GM23338 (cell line): ENCODE measurements around the gene FCN2. TPM values are rescaled to one million over a fixed set of nuclear protein-coding genes. Genes with fewer than 3 reads are reported as not detected.

Experiments
- ATAC-seq: fragments of 200-7000 bp; cut with Tn5 transposase; 3 replicates; pipeline ENCODE4 v1.9.1; 2020
- DNase-seq: peaks from one replicate; pipeline ENCODE4 v3.0.0-alpha.2; 2015; ENCODE audit warnings: low spot score
- H2AFZ ChIP-seq: fragments of 200-600 bp; sonication (generic); 2 replicates; pipeline ENCODE4 v1.8.0; 2016; ENCODE audit warnings: antibody characterized with exemption, mild to moderate bottlenecking, moderate library complexity
- H3F3A ChIP-seq: fragments of 200-600 bp; sonication (generic); replicated peaks from 2 replicates; pipeline ENCODE4 v1.8.0; 2017; ENCODE audit warnings: antibody characterized with exemption, mixed run types, low read depth
- H3K27ac ChIP-seq: fragments of 200-600 bp; sonication (generic); 2 replicates; pipeline ENCODE4 v1.6.1; 2016; ENCODE audit warnings: low read depth
- H3K27me3 ChIP-seq: fragments of 200-600 bp; sonication (generic); 2 replicates; pipeline ENCODE4 v1.8.0; 2016; ENCODE audit warnings: mild to moderate bottlenecking, mixed run types, moderate library complexity; ENCODE audit not compliant: insufficient read depth
- H3K36me3 ChIP-seq: fragments of 200-600 bp; sonication (generic); 2 replicates; pipeline ENCODE4 v1.8.0; 2016; ENCODE audit warnings: mild to moderate bottlenecking; ENCODE audit not compliant: insufficient read depth
- H3K4me1 ChIP-seq: fragments of 200-600 bp; sonication (generic); 2 replicates; pipeline ENCODE4 v1.8.0; 2016; ENCODE audit warnings: mild to moderate bottlenecking, moderate library complexity; ENCODE audit not compliant: insufficient read depth
- H3K4me2 ChIP-seq: fragments of 200-600 bp; sonication (generic); 2 replicates; pipeline ENCODE4 v1.7.1; 2017; ENCODE audit warnings: mixed run types
- H3K4me3 ChIP-seq: fragments of 200-600 bp; sonication (generic); 2 replicates; pipeline ENCODE4 v1.6.1; 2016; ENCODE audit warnings: mixed run types
- H3K79me2 ChIP-seq: fragments of 200-600 bp; sonication (generic); replicated peaks from 2 replicates; pipeline ENCODE4 v1.8.0; 2017; ENCODE audit warnings: mild to moderate bottlenecking; ENCODE audit not compliant: insufficient read depth
- H3K9me2 ChIP-seq: fragments of 200-600 bp; sonication (generic); 2 replicates; pipeline ENCODE4 v1.8.0; 2017; ENCODE audit not compliant: insufficient read depth
- H4K20me1 ChIP-seq: fragments of 200-600 bp; sonication (generic); replicated peaks from 2 replicates; pipeline ENCODE4 v1.8.0; 2017; ENCODE audit warnings: mild to moderate bottlenecking; ENCODE audit not compliant: insufficient read depth
- H3K27ac Mint-ChIP-seq: 2 replicates; pipeline ENCODE4 v1.8.0; 2020; ENCODE audit warnings: inconsistent platforms, mild to moderate bottlenecking, moderate library complexity, mixed read lengths
- H3K27me3 Mint-ChIP-seq: 3 replicates; pipeline ENCODE4 v1.8.0; 2022; ENCODE audit warnings: low read depth, mild to moderate bottlenecking, moderate library complexity, mixed read lengths, inconsistent platforms; ENCODE audit not compliant: insufficient read depth, poor library complexity
- H3K36me3 Mint-ChIP-seq: 3 replicates; pipeline ENCODE4 v1.8.0; 2021; ENCODE audit warnings: low read depth, mild to moderate bottlenecking, inconsistent platforms, moderate library complexity, mixed read lengths
- H3K4me1 Mint-ChIP-seq: 3 replicates; pipeline ENCODE4 v1.8.0; 2020; ENCODE audit warnings: mild to moderate bottlenecking, inconsistent platforms, mixed read lengths
- H3K4me3 Mint-ChIP-seq: 3 replicates; pipeline ENCODE4 v1.8.0; 2021; ENCODE audit warnings: moderate library complexity, mild to moderate bottlenecking, inconsistent platforms, mixed read lengths
- H3K9me3 Mint-ChIP-seq: 3 replicates; pipeline ENCODE4 v1.8.0; 2020; ENCODE audit warnings: moderate library complexity, mild to moderate bottlenecking, inconsistent platforms, mixed read lengths
- CREB1 ChIP-seq: fragments of 250-450 bp; sonication (Bioruptor Pico); IDR thresholded peaks from 2 replicates; pipeline ENCODE4 v1.5.0; 2020; ENCODE audit warnings: low read depth, mild to moderate bottlenecking, moderate library complexity
- JUNB ChIP-seq: IDR thresholded peaks from one replicate; pipeline ENCODE4 v1.6.1; 2016; ENCODE audit warnings: antibody characterized with exemption; ENCODE audit not compliant: unreplicated experiment
- NANOG ChIP-seq: IDR thresholded peaks from 2 replicates; pipeline ENCODE4 v1.6.1; 2016; ENCODE audit warnings: antibody characterized with exemption, borderline replicate concordance
- STAT1 ChIP-seq: IDR thresholded peaks from one replicate; pipeline ENCODE4 v1.6.1; 2016; ENCODE audit warnings: antibody characterized with exemption; ENCODE audit not compliant: unreplicated experiment
- ZNF114 ChIP-seq: fragments of 250-450 bp; sonication (Bioruptor Pico); IDR thresholded peaks from 2 replicates; pipeline ENCODE4 v1.5.0; 2020; ENCODE audit warnings: mild to moderate bottlenecking, moderate library complexity
- ZNF331 ChIP-seq: fragments of 250-450 bp; sonication (Bioruptor Pico); IDR thresholded peaks from 2 replicates; pipeline ENCODE4 v1.5.0; 2020; ENCODE audit warnings: low read depth, mild to moderate bottlenecking, moderate library complexity
- ZNF462 ChIP-seq: fragments of 250-450 bp; sonication (Bioruptor Pico); IDR thresholded peaks from 2 replicates; pipeline ENCODE4 v1.5.0; 2020; ENCODE audit warnings: mild to moderate bottlenecking, moderate library complexity
- polyA plus RNA-seq: library from polyadenylated mRNA; unstranded; fragments of >200 nt; fragmentation: Nextera tagmentation; extraction: Ambion mirVana; gene quantifications from 2 replicates; pipeline ENCODE4 v1.2.1, GENCODE V29; 2016
- total RNA-seq: library from RNA; depleted of rRNA; stranded (reverse); fragments of >200 nt; shearing (Covaris generic); gene quantifications from 2 replicates; pipeline ENCODE4 v1.2.3, GENCODE V29; 2014
- TF ChIP-seq, protein P1 (sequence below), 2 experiments: fragments of 200-600 bp in 1 of 2; sonication (generic) in 1 of 2; conservative IDR thresholded peaks; 2 replicates each; pipeline versions ENCODE4 v1.5.1 to v1.6.1; 2016 to 2017; ENCODE audit warnings: antibody characterized with exemption in 2 of 2, low read depth in 2 of 2, mild to moderate bottlenecking in 2 of 2, moderate library complexity in 1 of 2
- TF ChIP-seq, protein P2 (sequence below): IDR thresholded peaks from 2 replicates; pipeline ENCODE4 v1.6.1; 2016; ENCODE audit warnings: antibody characterized with exemption

The FCN2 gene
- total and polyA plus RNA-seq, 2 experiments from 2014 or later, result not detected

- Mint-ChIP-seq H3K4me1 (no peaks in the 10 kb centered on the region), H3K27me3 (peaks cover 4% of the 10 kb centered on the region), H3K4me3 (no peak overlapping the region), H3K9me3 (no peaks in the 10 kb centered on the region; the same call in 2 of the 3 replicates), H3K27ac (no peak overlapping the region), H3K36me3 (no peaks in the 10 kb centered on the region)
- H3K27ac ChIP-seq, result no peak overlapping the region
- H3K4me3 ChIP-seq, result no peak overlapping the region
- ATAC-seq (no peak), DNase-seq (no peak)
- no peaks in the 10 kb centered on the region for H3K79me2 ChIP-seq
- no peaks in the 10 kb centered on the region for H3F3A ChIP-seq
- no peak overlapping the region for H2AFZ ChIP-seq
- no peaks in the 10 kb centered on the region for H3K27me3 ChIP-seq
- H3K4me2 ChIP-seq, result no peak overlapping the region
- TF ChIP-seq CREB1, result no peak
- no peak for TF ChIP-seq STAT1
- no peak for TF ChIP-seq ZNF114
- no peak for TF ChIP-seq ZNF331 (CRISPR knock-in tag)
- TF ChIP-seq, protein P1, sequence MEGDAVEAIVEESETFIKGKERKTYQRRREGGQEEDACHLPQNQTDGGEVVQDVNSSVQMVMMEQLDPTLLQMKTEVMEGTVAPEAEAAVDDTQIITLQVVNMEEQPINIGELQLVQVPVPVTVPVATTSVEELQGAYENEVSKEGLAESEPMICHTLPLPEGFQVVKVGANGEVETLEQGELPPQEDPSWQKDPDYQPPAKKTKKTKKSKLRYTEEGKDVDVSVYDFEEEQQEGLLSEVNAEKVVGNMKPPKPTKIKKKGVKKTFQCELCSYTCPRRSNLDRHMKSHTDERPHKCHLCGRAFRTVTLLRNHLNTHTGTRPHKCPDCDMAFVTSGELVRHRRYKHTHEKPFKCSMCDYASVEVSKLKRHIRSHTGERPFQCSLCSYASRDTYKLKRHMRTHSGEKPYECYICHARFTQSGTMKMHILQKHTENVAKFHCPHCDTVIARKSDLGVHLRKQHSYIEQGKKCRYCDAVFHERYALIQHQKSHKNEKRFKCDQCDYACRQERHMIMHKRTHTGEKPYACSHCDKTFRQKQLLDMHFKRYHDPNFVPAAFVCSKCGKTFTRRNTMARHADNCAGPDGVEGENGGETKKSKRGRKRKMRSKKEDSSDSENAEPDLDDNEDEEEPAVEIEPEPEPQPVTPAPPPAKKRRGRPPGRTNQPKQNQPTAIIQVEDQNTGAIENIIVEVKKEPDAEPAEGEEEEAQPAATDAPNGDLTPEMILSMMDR (conservative IDR thresholded peaks at IDR 0.05; ENCODE audit: low read depth in 2 of 2), result no peak
- TF ChIP-seq, protein P2, sequence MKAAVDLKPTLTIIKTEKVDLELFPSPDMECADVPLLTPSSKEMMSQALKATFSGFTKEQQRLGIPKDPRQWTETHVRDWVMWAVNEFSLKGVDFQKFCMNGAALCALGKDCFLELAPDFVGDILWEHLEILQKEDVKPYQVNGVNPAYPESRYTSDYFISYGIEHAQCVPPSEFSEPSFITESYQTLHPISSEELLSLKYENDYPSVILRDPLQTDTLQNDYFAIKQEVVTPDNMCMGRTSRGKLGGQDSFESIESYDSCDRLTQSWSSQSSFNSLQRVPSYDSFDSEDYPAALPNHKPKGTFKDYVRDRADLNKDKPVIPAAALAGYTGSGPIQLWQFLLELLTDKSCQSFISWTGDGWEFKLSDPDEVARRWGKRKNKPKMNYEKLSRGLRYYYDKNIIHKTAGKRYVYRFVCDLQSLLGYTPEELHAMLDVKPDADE, result no peak
- TF ChIP-seq NANOG, result no peak
- no peak for TF ChIP-seq ZNF462 (CRISPR knock-in tag)
- no peak for TF ChIP-seq JUNB
- no peaks in the 10 kb centered on the region for H3K4me1 ChIP-seq
- no peaks in the 10 kb centered on the region for H3K9me2 ChIP-seq
- H3K36me3 ChIP-seq, result no peaks in the 10 kb centered on the region
- no peaks in the 10 kb centered on the region for H4K20me1 ChIP-seq
Observed at GRCh38 chr9:134882204-134882785, 1.7 kb downstream of the FCN2 start.
